SH-SY5Y (cell line): ENCODE measurements around the gene SF3B2.

Experiments used
- GATA2 ChIP-seq: IDR thresholded peaks from 2 replicates; pipeline ENCODE4 v1.6.1; 2011; ENCODE audit warnings: mild to moderate bottlenecking, low read depth, low read length
- GATA3 ChIP-seq: IDR thresholded peaks from 2 replicates; pipeline ENCODE4 v1.6.1; 2011; ENCODE audit warnings: low read depth, mild to moderate bottlenecking, low read length, moderate library complexity

The SF3B2 gene

GRCh38 chr11:66013762-66014100, 38.4 kb upstream of the SF3B2 start:
- TF ChIP-seq GATA3 (no peak), GATA2 (no peak)

- TF ChIP-seq GATA2 (no peak), GATA3 (no peak)
Measured at GRCh38 chr11:66014804-66015453, 37.2 kb upstream of the SF3B2 start.

GRCh38 chr11:66015454-66015881, 36.7 kb upstream of the SF3B2 start:
- TF ChIP-seq GATA3 = no peak
- no peak for TF ChIP-seq GATA2

GRCh38 chr11:66015936-66016792, 36.0 kb upstream of the SF3B2 start:
- TF ChIP-seq GATA2 (no peak), GATA3 (no peak)

- TF ChIP-seq GATA3 (no peak), GATA2 (no peak)
Measured at GRCh38 chr11:66016793-66017177, 35.4 kb upstream of the SF3B2 start.

GRCh38 chr11:66017321-66017720, 34.8 kb upstream of the SF3B2 start:
- no peak for TF ChIP-seq GATA3
- no peak for TF ChIP-seq GATA2

- no peak for TF ChIP-seq GATA3
- no peak for TF ChIP-seq GATA2
Measured at GRCh38 chr11:66020212-66020611, 32.0 kb upstream of the SF3B2 start.

GRCh38 chr11:66020618-66021357, 31.4 kb upstream of the SF3B2 start:
- TF ChIP-seq GATA2 = no peak
- TF ChIP-seq GATA3 = no peak

GRCh38 chr11:66022401-66023185, 29.6 kb upstream of the SF3B2 start:
- TF ChIP-seq GATA2 (no peak), GATA3 (no peak)

GRCh38 chr11:66026017-66026529, 26.1 kb upstream of the SF3B2 start, which contains the start of gene CATSPER1:
TSS of gene CATSPER1 (minus strand) at chr11:66026479. CDS start at chr11:66026379, 100 bp downstream.
- no peak for TF ChIP-seq GATA2
- no peak for TF ChIP-seq GATA3

GRCh38 chr11:66032957-66033735, 19.0 kb upstream of the SF3B2 start:
- no peak for TF ChIP-seq GATA2
- no peak for TF ChIP-seq GATA3

GRCh38 chr11:66035653-66036333, 16.4 kb upstream of the SF3B2 start:
- TF ChIP-seq GATA3 (no peak), GATA2 (no peak)

GRCh38 chr11:66036334-66036710, 15.8 kb upstream of the SF3B2 start:
- no peak for TF ChIP-seq GATA3
- TF ChIP-seq GATA2 = no peak
